IPS-NIHi7 (cell line): ENCODE data around the gene NEDD9.

Experiments used
- DNase-seq: peaks from one replicate; pipeline ENCODE4 v3.0.0; 2012; ENCODE audit warnings: mixed read lengths; ENCODE audit errors: extremely low spot score

The NEDD9 gene

DNA sequence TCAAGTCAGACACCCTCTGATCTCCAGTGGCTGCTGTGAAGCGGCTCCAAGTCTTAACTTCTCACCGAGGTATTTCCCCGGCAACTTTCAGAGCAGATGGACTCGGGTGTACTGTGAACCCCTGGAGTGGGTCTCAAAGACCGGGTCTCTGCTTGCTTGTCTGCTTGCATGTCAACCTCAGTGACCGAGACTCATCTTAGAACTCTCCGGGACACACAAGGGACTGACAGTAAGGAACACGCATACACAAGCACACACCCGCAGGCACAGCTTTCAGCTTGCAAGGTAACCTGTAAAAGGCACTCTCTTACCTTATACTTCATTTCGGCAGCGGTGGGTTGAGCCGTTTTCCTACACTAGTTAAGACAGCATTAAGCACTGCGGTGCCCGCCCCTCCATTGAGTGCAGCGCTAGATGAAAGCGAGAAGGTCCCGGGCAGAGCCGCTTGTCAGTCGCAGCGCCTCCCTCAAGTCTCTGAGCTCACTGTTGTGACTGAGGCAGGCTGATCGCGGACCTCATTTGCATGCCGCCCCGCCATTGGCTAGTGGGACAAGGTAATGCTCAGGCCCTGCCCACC lies at the start of gene NEDD9:
NEDD9 (minus strand) TSS at position 476 of the 577 bp plus-strand sequence; CDS start at position 323, 153 bp downstream.
- DNase-seq = peak; percentile 96

GRCh38 chr6:11282245-11282644 lies 49.8 kb upstream of the NEDD9 start:
- DNase-seq = no peak

DNA sequence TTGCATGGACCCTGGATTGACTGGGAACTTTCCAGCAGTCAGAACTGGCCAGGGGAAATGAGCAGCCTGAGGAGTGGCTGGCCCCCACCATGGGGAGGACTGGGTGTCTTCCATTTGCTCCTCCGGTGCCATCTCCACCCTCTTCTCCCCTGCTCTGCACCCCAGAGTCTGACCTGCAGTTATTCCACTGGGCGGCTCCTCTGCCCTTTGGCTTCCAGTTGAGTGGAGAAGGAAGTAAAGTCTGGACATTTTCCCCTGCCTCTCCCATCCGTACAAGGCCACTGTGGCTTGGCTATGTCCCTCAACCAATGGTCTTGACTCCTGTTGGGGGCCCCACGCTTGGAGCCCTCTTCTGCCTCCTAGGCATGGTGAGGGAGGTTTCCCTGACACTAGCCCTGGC lies 47.9 kb upstream of the NEDD9 start:
- no peak for DNase-seq

DNA sequence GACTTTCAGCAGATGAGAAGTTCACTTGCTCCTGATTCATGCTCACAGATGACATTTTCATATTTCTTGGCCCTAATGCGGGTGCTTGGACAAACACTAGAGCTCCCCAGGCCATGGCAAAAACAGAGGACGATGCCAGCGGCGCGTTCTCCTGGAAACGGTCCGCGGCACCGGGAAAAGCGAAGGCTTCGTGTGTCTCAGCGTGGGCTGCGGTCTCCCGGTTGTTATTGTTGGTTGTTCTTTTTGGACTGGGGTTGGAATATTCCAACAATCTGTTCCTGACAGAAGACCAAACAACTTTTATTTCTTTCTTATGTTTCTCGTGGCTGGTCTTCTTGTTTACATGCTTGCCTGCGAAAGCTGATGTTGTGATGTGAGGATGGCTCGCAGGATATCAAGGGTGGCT lies 46.8 kb upstream of the NEDD9 start:
- DNase-seq = no peak

DNA sequence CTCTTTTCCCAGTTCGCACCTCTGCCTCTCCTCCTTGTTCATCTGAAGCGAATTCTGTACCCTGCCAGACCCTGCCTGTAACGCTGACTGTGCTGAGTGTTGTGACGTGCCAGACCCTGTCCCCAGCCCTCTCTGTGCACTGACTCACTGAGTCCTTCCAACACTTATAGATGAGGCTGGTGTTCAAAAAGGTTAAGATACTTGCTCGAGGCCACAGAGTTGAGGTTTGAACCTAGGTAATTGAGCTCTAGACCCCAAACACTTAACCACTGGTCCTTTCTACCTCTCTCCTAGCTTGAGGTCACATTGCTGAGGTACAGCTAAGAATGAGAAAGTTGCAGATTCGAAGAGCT lies 45.7 kb upstream of the NEDD9 start:
- DNase-seq = no peak

DNA sequence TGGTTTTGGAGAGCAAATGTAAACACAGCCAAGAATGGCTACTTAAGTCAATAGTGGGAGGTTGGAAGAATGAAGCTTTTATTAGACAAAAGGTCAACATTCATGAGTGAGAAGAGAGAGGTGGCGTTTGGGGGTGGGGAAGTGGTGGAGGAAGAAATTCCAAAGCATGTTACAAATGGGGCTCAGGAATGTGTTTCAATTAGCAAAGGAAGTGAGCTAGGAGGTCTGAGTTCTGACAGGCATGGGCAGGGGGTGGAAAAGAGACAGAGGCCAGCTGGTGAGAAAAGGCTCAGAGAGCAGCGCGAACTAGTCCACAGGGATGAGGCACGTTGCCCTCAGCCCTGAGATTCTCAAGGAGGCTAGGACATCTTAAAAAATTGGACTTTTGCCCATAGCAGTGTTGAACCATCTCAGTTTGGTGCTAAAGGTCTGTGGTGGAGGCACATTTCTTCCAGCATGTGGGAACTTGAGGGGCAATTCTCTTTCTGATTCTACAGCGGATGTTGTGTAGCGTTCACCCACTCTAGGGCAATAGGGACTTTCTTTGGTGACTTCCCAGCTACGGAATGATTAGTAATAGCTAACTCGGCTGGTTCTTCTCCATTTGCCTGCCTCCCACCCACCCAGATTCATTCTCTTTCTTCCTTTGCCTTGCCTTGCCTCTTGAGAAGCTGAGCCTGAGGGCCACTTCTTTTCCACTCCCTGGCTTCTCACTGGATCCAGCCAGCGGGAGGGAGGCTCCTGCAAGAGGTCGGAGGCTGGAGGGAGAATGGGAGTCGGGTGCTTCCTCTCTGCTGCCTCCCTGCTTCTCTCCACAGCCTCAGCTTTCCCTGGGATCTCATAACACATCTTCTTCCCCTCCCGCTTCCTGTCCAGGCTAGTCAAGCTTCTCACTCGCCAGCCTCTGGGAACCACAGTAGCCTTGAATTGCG lies 45.1 kb upstream of the NEDD9 start:
- DNase-seq = peak; percentile 72

DNA sequence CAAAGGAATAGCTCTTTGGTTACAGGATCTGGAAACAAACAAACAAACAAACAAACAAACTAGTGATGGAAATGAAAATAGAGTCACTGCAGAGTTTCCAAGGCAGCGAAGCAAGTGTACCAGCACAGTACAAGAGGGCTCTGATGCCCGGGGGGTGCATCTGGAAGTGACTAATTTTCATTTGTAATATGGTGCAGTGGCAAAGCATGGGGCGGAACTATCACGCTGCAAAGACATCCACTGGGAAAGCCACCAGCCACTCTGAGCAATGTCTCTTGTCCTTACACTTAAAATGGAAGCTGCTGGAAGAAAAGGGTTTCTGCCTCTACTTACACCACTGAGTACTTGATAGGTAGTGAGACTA lies 44.4 kb upstream of the NEDD9 start:
- DNase-seq = no peak

DNA sequence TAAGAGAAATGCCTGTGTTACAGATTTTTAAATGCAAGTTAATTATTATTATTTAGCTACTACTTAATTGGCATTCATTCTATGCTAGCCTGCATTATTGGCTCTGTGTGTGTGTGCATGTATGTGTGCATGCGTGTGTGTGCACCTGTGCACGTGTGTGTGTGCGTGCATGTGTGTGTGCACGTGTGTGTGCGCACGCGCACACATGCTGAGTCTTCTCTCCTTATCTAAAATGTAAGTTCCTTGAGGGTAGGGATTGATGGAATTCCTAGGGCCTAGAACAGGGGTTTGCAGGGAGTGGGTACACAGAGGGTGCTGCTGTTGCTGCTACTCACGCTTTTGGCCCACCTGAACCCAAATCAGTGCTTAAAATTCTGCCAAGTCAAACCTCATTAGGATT lies 43.8 kb upstream of the NEDD9 start:
- DNase-seq = no peak

DNA sequence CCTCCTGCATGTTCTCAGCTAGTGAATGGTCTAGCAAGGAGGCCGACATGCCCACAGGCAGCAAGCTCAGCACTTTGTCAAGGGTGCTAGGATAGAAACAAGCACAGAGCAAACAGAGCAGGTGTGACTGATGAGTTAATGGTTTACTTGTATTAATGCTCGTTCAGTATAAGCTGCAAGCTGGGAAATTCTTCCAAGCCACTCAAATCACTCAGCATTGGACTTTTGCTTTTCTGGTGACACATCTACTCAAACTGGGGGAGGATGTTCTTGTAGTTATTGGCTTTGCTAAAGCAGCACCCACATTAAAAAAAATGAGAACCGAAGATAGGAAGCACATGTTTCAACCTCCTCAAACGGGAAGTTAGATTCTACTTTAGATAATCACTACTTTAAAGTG lies 43.1 kb upstream of the NEDD9 start:
- DNase-seq = no peak

DNA sequence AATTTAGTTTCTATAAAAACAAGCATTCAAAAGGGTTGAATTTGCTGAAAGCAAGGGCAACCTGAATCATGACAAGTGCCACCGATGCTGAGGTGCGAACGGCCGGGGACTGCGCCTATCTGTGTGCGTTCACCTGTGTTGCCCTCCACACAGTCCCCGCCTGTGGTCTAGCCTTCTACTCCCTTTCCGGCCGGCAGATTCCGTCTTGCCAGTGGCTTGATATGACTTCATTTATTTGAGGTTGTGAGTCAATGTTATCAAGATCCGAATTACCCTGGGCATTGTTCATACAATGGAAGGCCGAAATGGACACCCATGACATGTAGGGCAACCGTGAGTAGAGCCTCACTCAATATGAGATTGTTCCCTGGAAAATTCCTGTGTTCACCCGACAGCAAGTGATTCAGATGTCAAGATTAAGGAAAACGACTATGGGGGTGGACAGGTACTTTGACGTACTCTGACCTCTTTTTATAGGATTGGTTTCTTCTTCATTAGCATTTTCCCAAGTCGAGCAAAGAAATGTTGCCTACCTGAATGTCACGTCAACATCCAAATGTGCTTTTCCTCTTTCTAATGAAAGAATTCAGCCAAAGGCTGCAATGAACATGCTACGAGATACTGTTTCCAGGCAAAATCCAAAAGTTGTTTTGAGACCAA lies 41.1 kb upstream of the NEDD9 start:
- no peak for DNase-seq

DNA sequence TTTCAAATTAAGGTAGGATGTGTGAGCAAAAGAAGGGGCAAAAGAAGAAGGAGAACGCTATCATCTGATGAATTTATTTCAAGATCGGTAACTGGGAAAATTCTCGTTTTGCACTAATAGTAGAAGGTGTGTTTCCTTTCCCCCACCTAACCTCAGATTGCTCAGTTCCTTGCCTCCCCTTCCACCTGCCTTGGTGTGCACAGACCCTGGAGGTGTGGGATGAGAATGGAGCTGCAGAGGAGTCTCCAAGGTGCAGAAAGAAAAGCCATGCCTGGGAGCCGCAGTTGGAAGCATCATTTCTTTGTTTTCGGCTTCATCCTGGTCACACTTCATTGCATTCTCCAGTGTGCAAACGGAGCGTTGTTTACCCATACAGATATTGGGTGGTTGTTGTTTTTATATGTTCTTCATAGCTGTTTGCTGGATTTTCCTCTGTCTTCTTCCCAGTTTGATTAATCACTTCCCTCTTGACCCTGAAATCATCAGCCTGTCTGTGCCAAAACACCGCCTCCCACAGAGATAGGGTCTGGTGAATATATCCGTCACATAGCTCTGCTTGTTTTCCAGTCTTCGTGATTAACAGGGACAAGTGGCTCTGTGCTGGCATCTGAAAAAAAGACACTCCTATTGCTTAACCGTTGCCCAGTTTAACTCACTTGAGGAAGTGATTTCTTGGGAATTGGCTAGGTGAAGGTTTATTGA lies 40.2 kb upstream of the NEDD9 start:
- DNase-seq = no peak

GRCh38 chr6:11271228-11272020 lies 39.0 kb upstream of the NEDD9 start:
- no peak for DNase-seq

GRCh38 chr6:11270030-11271027 lies 37.9 kb upstream of the NEDD9 start:
- DNase-seq = no peak

- no peak for DNase-seq
These were observed 36.5 kb upstream of the NEDD9 start for GRCh38 chr6:11268978-11269377.

DNA sequence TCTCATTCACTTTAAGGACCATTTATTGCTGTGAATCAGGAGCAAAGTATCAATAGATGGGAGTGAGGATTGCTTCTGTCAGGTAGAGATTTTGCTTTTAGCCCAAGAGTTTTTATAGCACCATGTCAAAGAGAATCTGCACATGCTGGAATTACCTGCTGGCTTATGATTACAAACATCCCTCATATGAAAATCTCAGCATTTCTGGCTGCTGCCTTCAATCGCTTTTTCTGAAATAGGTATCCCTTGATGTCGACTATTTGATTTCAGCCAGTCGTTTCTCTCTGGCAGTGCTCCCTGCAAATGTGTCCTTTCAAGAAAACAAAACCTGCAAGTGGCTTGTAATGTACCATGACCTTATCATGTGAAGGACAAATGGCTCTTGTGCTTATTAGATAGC lies 34.5 kb upstream of the NEDD9 start:
- DNase-seq = no peak

- no peak for DNase-seq
These were observed 33.5 kb upstream of the NEDD9 start for GRCh38 chr6:11265932-11266331.

GRCh38 chr6:11264100-11264499 lies 31.6 kb upstream of the NEDD9 start:
- peak; percentile 39 for DNase-seq

GRCh38 chr6:11263291-11263775 lies 30.9 kb upstream of the NEDD9 start:
- peak; percentile 36 for DNase-seq

DNA sequence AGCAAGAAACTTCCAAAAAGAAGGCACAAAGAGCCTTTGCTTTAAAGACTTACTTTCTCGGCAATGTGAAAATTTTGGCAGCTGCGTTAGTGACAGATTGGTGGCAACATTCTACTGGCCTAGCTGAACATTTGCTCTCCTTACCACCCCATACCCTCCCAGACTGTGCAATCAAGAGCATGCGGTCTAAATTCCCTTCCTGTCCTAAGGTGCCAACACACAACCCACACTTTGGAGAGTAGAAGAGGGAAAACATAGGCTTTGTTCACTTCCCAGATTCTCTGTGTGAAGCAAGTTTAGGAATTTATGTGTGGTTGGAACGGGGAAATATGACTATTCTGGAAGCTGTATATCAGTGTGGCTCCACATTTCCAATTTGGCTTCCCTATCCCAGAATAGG lies 29.8 kb upstream of the NEDD9 start:
- DNase-seq = no peak
